Mesothelial cell of epicardium (in vitro differentiated cells): ENCODE measurements around the gene DCAF5. TPM values are rescaled to one million over a fixed set of nuclear protein-coding genes. Genes with fewer than 3 reads are reported as not detected.
A peak's percentile ranks its signal among the peaks of the same experiment; 100 is the strongest.

ENCODE experiments used
- DNase-seq, 2 experiments: peaks; one replicate each; pipeline ENCODE4 v3.0.0; 2021; ENCODE audit warnings: low spot score in 2 of 2; ENCODE audit not compliant: unreplicated experiment in 2 of 2
- H3K27ac Mint-ChIP-seq: 2 replicates; pipeline ENCODE4 v1.8.0; 2021; ENCODE audit warnings: mixed read lengths
- H3K27me3 Mint-ChIP-seq: 2 replicates; pipeline ENCODE4 v1.8.0; 2021; ENCODE audit warnings: low read depth, mixed read lengths
- H3K36me3 Mint-ChIP-seq: 2 replicates; pipeline ENCODE4 v1.8.0; 2021; ENCODE audit warnings: mixed read lengths
- H3K4me1 Mint-ChIP-seq: 2 replicates; pipeline ENCODE4 v1.8.0; 2021; ENCODE audit warnings: mixed read lengths
- H3K4me3 Mint-ChIP-seq: 2 replicates; pipeline ENCODE4 v1.8.0; 2021; ENCODE audit warnings: mild to moderate bottlenecking, moderate library complexity, mixed read lengths
- H3K9me3 Mint-ChIP-seq: 2 replicates; pipeline ENCODE4 v1.8.0; 2021; ENCODE audit warnings: mixed read lengths
- total RNA-seq: library from RNA; stranded (reverse); gene quantifications from 3 replicates; pipeline ENCODE4 v1.2.1, GENCODE V29; 2021
- TF ChIP-seq, protein P1 (sequence below): fragments of 200-600 bp; sonication (generic); IDR thresholded peaks from one replicate; pipeline ENCODE4 v1.5.0; 2021; ENCODE audit warnings: antibody characterized with exemption; ENCODE audit not compliant: unreplicated experiment

The DCAF5 gene
- total RNA-seq, 1 donor from 2014 or later: 64.4 TPM

DNA sequence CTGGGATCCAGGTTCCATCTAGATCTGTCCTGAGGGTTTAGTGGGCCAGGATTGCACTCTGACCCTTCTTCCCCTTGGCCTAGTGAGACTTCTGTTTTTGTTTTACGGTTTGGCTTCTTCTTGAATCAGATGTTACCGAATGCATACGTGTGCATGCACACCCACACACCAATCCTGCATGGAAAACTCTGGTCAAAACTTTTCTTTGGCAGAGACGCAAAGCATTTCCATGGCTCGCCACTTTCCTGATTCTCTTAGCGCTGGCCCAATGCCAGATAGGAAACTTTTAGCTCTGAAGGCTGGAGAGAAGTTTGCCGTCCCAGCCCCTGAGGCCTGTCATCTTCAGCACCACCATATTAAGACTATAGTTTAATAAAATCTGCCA lies 106.5 kb downstream of the DCAF5 start:
- H3K9me3 Mint-ChIP-seq: no peaks in the 10 kb centered on the region
- H3K4me3 Mint-ChIP-seq: no peak overlapping the region
- peaks cover 66% of the 10 kb centered on the region for H3K4me1 Mint-ChIP-seq
- no peak for DNase-seq
- H3K27ac Mint-ChIP-seq: peak overlapping the region; percentile 86
- H3K36me3 Mint-ChIP-seq: no peaks in the 10 kb centered on the region
- TF ChIP-seq, protein P1, sequence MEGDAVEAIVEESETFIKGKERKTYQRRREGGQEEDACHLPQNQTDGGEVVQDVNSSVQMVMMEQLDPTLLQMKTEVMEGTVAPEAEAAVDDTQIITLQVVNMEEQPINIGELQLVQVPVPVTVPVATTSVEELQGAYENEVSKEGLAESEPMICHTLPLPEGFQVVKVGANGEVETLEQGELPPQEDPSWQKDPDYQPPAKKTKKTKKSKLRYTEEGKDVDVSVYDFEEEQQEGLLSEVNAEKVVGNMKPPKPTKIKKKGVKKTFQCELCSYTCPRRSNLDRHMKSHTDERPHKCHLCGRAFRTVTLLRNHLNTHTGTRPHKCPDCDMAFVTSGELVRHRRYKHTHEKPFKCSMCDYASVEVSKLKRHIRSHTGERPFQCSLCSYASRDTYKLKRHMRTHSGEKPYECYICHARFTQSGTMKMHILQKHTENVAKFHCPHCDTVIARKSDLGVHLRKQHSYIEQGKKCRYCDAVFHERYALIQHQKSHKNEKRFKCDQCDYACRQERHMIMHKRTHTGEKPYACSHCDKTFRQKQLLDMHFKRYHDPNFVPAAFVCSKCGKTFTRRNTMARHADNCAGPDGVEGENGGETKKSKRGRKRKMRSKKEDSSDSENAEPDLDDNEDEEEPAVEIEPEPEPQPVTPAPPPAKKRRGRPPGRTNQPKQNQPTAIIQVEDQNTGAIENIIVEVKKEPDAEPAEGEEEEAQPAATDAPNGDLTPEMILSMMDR: no peak
- no peaks in the 10 kb centered on the region for H3K27me3 Mint-ChIP-seq

DNA sequence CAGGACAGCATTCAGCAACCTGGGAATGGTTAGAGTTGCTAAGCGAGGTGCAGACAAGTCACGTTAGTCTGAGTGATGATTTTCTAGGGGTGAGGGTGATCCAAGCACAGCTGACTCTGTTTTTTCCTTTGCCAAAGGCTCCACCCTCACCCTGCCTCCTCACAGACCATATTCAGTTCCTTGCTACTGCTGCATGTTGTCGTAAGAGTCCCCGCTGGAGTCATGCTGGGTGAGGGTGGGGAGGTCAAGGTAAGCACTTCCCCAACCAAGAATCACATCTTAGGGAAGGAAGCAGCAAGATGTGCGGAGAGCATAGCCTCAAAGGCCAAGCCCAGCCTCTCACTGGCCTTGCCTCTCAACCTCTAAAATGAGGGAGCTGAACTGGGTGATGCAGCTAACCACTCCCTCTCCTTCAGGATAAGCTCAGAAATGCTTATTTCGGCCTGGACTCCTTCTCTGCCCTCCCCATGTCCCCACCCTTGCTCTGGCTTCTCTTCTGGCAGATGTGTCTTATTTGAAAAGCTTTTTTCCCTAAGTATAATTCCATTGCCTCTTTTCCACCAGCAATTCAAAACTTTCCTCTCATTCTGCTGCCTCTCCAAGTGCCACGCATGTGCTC lies 107.0 kb downstream of the DCAF5 start:
- no peak overlapping the region for H3K4me3 Mint-ChIP-seq
- no peaks in the 10 kb centered on the region for H3K9me3 Mint-ChIP-seq

DNA sequence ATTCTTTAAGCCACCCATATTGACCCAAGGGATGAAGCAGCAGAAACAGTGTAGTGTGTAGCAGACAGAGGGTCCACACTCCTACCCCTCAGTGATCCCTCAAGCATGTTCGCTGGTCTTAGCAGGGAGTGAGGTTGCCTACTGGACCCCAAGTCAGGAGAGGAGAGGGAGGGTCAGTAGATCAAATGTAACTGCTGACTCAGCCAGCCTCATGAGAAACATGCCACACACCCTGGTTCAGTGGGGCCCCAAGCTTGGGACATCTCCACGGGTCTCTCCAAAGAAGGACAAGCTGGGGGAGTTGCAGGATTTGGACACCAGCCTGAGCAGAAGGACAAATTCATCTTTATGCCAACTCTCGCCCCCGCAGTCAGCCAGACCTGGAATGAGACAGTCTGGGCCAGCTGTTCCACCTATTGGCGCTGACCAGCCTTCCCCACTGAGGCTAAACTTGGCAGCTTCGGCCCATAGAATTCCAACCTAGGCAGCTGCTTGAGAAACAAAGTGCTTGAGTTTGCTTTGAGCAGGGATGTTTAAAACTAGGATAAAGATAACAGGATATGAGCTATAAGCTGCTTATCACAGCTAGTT lies 107.9 kb downstream of the DCAF5 start:
- Mint-ChIP-seq H3K27me3 (no peaks in the 10 kb centered on the region), H3K4me3 (no peak overlapping the region), H3K27ac (peak overlapping the region; percentile 3), H3K9me3 (no peaks in the 10 kb centered on the region), H3K36me3 (no peaks in the 10 kb centered on the region), H3K4me1 (peaks cover 54% of the 10 kb centered on the region)
- TF ChIP-seq, protein P1: no peak
- DNase-seq: no peak

More for the DNA sequence above, 107.0 kb downstream of the DCAF5 start:
- peaks cover 63% of the 10 kb centered on the region for H3K4me1 Mint-ChIP-seq
- TF ChIP-seq, protein P1: no peak
- no peaks in the 10 kb centered on the region for H3K36me3 Mint-ChIP-seq
- H3K27me3 Mint-ChIP-seq: no peaks in the 10 kb centered on the region
- no peak for DNase-seq
- H3K27ac Mint-ChIP-seq: peak overlapping the region; percentile 86

DNA sequence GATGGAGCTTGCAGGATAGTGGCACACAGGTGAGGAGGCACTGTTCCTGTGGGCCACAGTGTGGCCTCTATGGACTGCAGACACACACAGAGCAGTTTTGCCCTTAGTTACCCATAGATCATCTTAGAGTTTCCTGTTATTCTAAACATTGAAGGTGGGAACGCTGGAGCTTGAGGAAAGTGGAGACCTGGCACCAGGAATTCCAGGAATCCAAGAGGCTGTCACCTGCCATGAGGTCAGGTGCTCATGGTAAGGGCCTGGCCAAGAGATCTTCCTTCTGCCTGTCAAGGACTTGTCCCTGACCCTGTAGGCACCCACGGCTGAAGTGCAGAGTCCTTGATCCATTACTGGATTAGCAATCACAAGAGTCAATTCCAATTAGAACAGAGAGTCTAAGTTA lies 108.6 kb downstream of the DCAF5 start:
- no peaks in the 10 kb centered on the region for H3K9me3 Mint-ChIP-seq
- no peak for DNase-seq
- TF ChIP-seq, protein P1: no peak
- H3K36me3 Mint-ChIP-seq: no peaks in the 10 kb centered on the region
- H3K4me1 Mint-ChIP-seq: peaks cover 48% of the 10 kb centered on the region
- H3K27ac Mint-ChIP-seq: no peak overlapping the region
- H3K4me3 Mint-ChIP-seq: no peak overlapping the region
- no peaks in the 10 kb centered on the region for H3K27me3 Mint-ChIP-seq

DNA sequence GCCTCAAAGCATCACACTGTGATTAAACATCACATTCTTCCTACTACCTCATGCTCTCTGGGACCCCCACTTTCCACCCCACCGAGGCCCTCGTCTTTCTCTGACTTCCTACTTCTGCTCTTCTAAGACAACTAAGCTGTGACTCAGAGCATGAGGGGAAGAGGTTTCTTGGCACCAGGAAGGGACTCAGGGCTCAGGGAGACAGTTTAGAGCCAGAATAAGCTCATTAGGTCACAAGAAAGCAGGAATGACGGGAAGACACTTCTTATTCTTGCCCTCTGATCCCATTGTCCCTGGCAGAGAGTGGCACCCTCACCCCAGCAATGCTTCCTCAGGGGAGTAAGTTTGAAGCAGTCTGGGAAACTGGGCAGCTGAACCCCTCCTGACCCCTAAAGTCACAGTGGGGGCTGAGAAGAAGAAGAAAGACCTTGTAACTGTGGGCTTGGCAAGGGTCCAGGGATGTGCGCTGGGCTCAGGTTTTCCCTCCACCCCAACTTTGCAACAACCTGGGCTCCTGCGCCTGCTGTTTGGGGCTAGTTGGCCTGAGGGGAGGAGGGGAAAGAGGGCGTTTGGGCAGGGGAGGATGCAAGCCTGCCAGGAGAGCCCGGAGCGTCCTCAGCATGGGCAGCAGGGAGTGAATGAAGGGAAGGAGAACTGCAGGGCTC lies 109.2 kb downstream of the DCAF5 start:
- Mint-ChIP-seq H3K36me3 (no peaks in the 10 kb centered on the region), H3K4me1 (peaks cover 52% of the 10 kb centered on the region), H3K27me3 (no peaks in the 10 kb centered on the region), H3K9me3 (no peaks in the 10 kb centered on the region), H3K4me3 (no peak overlapping the region), H3K27ac (peak overlapping the region; percentile 30)
- TF ChIP-seq, protein P1: no peak
- no peak for DNase-seq
